ENCODE results near the gene USP37. TPM values are rescaled to one million over a fixed set of nuclear protein-coding genes. Genes with fewer than 3 reads are reported as not detected.

The USP37 gene
- total and polyA plus RNA-seq, 2 of the 13 experiments (the other 11 are each of a cell fraction or from before 2014, with no cell fraction given) = 6.5 to 30.6 TPM

DNA sequence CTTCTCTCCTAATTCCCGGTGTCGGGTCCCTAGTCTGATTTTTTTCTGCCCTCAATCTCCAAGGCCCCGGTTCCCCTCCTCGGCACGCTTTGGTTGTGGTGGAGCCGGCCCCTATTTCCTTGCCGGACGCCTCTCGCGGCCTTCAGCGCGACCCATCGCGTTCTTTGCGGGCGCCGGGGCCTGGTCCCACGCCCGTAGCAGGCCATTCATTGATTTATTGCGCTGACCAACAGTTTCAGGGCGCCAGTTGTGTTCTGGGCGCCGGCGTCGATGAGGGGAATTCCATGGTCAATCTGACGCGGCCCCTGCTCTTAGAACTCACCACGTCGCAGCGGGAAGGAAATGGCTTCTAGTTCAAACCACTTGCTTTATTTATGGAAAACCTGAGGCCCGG lies 884 bp upstream of the USP37 start (continued):
- TF ChIP-seq CENPT (CRISPR knock-in tag; IDR thresholded peaks at IDR 0.05; ENCODE audit: low read depth) = no peak
- TF ChIP-seq ZNF33B (CRISPR knock-in tag; IDR thresholded peaks at IDR 0.05) = no peak; the same call in 1 of the 2 replicates
- TF ChIP-seq ZBTB2 (CRISPR knock-in tag; IDR thresholded peaks at IDR 0.05; ENCODE audit: low read depth) = no peak
- TF ChIP-seq ARNTL (CRISPR knock-in tag; IDR thresholded peaks at IDR 0.05) = no peak
- no peak for TF ChIP-seq SMAD9 (CRISPR knock-in tag; IDR thresholded peaks at IDR 0.05)
- TF ChIP-seq RBFOX2 (IDR thresholded peaks at IDR 0.05; ENCODE audit: low read depth, low read length) = peak; percentile 75
- TF ChIP-seq KAT2B (IDR thresholded peaks at IDR 0.05; ENCODE audit: borderline replicate concordance, low read depth, low read length) = peak; percentile 82; the same call in 1 of the 2 replicates
- TF ChIP-seq, protein P1, sequence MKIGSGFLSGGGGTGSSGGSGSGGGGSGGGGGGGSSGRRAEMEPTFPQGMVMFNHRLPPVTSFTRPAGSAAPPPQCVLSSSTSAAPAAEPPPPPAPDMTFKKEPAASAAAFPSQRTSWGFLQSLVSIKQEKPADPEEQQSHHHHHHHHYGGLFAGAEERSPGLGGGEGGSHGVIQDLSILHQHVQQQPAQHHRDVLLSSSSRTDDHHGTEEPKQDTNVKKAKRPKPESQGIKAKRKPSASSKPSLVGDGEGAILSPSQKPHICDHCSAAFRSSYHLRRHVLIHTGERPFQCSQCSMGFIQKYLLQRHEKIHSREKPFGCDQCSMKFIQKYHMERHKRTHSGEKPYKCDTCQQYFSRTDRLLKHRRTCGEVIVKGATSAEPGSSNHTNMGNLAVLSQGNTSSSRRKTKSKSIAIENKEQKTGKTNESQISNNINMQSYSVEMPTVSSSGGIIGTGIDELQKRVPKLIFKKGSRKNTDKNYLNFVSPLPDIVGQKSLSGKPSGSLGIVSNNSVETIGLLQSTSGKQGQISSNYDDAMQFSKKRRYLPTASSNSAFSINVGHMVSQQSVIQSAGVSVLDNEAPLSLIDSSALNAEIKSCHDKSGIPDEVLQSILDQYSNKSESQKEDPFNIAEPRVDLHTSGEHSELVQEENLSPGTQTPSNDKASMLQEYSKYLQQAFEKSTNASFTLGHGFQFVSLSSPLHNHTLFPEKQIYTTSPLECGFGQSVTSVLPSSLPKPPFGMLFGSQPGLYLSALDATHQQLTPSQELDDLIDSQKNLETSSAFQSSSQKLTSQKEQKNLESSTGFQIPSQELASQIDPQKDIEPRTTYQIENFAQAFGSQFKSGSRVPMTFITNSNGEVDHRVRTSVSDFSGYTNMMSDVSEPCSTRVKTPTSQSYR (CRISPR knock-in tag; IDR thresholded peaks at IDR 0.05; ENCODE audit: borderline replicate concordance) = no peak
- no peak for TF ChIP-seq NFYC (CRISPR knock-in tag; IDR thresholded peaks at IDR 0.05)
- TF ChIP-seq, protein P2, sequence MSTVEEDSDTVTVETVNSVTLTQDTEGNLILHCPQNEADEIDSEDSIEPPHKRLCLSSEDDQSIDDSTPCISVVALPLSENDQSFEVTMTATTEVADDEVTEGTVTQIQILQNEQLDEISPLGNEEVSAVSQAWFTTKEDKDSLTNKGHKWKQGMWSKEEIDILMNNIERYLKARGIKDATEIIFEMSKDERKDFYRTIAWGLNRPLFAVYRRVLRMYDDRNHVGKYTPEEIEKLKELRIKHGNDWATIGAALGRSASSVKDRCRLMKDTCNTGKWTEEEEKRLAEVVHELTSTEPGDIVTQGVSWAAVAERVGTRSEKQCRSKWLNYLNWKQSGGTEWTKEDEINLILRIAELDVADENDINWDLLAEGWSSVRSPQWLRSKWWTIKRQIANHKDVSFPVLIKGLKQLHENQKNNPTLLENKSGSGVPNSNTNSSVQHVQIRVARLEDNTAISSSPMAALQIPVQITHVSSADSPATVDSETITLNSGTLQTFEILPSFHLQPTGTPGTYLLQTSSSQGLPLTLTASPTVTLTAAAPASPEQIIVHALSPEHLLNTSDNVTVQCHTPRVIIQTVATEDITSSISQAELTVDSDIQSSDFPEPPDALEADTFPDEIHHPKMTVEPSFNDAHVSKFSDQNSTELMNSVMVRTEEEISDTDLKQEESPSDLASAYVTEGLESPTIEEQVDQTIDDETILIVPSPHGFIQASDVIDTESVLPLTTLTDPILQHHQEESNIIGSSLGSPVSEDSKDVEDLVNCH (CRISPR knock-in tag; IDR thresholded peaks at IDR 0.05) = no peak
- no peak for TF ChIP-seq SATB2 (CRISPR knock-in tag; IDR thresholded peaks at IDR 0.05)
- no peak for TF ChIP-seq MAFK (conservative IDR thresholded peaks at IDR 0.05 in 1 of 2, IDR thresholded peaks at IDR 0.05 in 1 of 2; ENCODE audit: low read length in 2 of 2)
- no peak for TF ChIP-seq ZNF558 (CRISPR knock-in tag; IDR thresholded peaks at IDR 0.05; ENCODE audit: borderline replicate concordance)
- no peak for TF ChIP-seq ARID5B (CRISPR knock-in tag; IDR thresholded peaks at IDR 0.05)
- TF ChIP-seq ZNF235 (CRISPR knock-in tag; IDR thresholded peaks at IDR 0.05; ENCODE audit: borderline replicate concordance) = no peak
- no peak for TF ChIP-seq ZSCAN12 (CRISPR knock-in tag; IDR thresholded peaks at IDR 0.05)
- TF ChIP-seq KDM5A (IDR thresholded peaks at IDR 0.05; ENCODE audit: borderline replicate concordance, low read length) = peak; percentile 71
- TF ChIP-seq SYNCRIP (IDR thresholded peaks at IDR 0.05; ENCODE audit: insufficient read depth, low read depth, low read length) = no peak
- no peak for TF ChIP-seq FOXK1 (CRISPR knock-in tag; IDR thresholded peaks at IDR 0.05; ENCODE audit: borderline replicate concordance, low read depth)
- TF ChIP-seq CEBPB (IDR thresholded peaks at IDR 0.05; ENCODE audit: borderline replicate concordance, low read depth, low read length) = no peak

All from HepG2 (cell line).